K562 (cell line): ENCODE measurements around the gene KCTD21. TPM values are rescaled to one million over a fixed set of nuclear protein-coding genes. Genes with fewer than 3 reads are reported as not detected.

Experiments used
- ATF1 ChIP-seq, 2 experiments: fragments of 450-650 bp in 1 of 2; IDR thresholded peaks; 2 replicates each; pipeline ENCODE4 v1.6.1; 2016; ENCODE audit warnings: missing compliant biosample characterization in 1 of 2, missing genetic modification characterization in 1 of 2
- CREM ChIP-seq: IDR thresholded peaks from 2 replicates; pipeline ENCODE4 v1.6.1; 2014; ENCODE audit warnings: antibody characterized with exemption, low read depth
- HDAC6 ChIP-seq: IDR thresholded peaks from 2 replicates; pipeline ENCODE4 v1.6.1; 2012; ENCODE audit warnings: low read depth, mild to moderate bottlenecking, control low read depth, inconsistent platforms, low read length, moderate library complexity
- RAD21 ChIP-seq, 2 experiments: fragments of 250-450 bp in 1 of 2; fragments of 450-650 bp in 1 of 2; sonication (Bioruptor Pico) in 1 of 2; formaldehyde crosslinking in 1 of 2; IDR thresholded peaks in 1 of 2; conservative IDR thresholded peaks in 1 of 2; 2 replicates each; pipeline versions ENCODE4 v1.4.0 to v1.8.0; 2020 to 2022; ENCODE audit warnings: mild to moderate bottlenecking in 2 of 2, moderate library complexity in 1 of 2
- ZNF184 ChIP-seq: sonication (generic); formaldehyde crosslinking; IDR thresholded peaks from 2 replicates; pipeline ENCODE4 v1.5.0; 2020; ENCODE audit warnings: missing genetic modification reagents
- ZNF778 ChIP-seq: fragments of 450-650 bp; formaldehyde crosslinking; IDR thresholded peaks from 2 replicates; pipeline ENCODE4 v1.4.0; 2020; ENCODE audit warnings: mild to moderate bottlenecking, moderate library complexity
- polyA plus RNA-seq, 8 experiments: library from polyadenylated mRNA; depleted of rRNA in 4 of 8; stranded (reverse) in 5 of 8; unstranded in 3 of 8; fragments of >200 nt; fragmentation: Nextera tagmentation in 2 of 8; fragmentation: Illumina TruSeq in 1 of 8; extraction: Ambion mirVana in 2 of 8; extraction: Trizol in 1 of 8; gene quantifications; 2 replicates each; pipeline versions ENCODE4 v1.2.1 to v1.2.3, GENCODE V29; 2011 to 2014; ENCODE audit warnings: inconsistent platforms in 1 of 8, missing spikeins in 1 of 8
- total RNA-seq, 7 experiments: library from RNA; depleted of rRNA in 6 of 7; stranded (reverse); fragments of >200 nt in 6 of 7; fragmentation: Illumina TruSeq in 2 of 7; extraction: Trizol in 2 of 7; gene quantifications; 2 replicates each; pipeline versions ENCODE4 v1.2.1 to v1.2.3, GENCODE V29; 2011 to 2021; ENCODE audit warnings: low replicate concordance in 1 of 7
- TF ChIP-seq, protein P1 (sequence below): fragments of 200-600 bp; sonication (generic); IDR thresholded peaks from one replicate; pipeline ENCODE4 v1.6.1; 2012; ENCODE audit warnings: mild to moderate bottlenecking, low read depth, low read length, inconsistent platforms
- TF ChIP-seq, protein P2 (sequence below): IDR thresholded peaks from 2 replicates; pipeline ENCODE4 v1.6.1; 2011; ENCODE audit not compliant: insufficient read length; ENCODE audit errors: extremely low read depth
- TF ChIP-seq, protein P3 (sequence below): fragments of 450-650 bp; IDR thresholded peaks from 2 replicates; pipeline ENCODE4 v1.6.1; 2016; ENCODE audit warnings: low read depth, mild to moderate bottlenecking, moderate library complexity
- TF ChIP-seq, protein P4 (sequence below): fragments of 450-650 bp; conservative IDR thresholded peaks from 2 replicates; pipeline ENCODE4 v1.6.1; 2016; ENCODE audit warnings: missing genetic modification characterization, low read depth, mild to moderate bottlenecking, control low read depth, missing compliant biosample characterization

Gene KCTD21
- total and polyA plus RNA-seq, 9 of the 15 experiments (the other 6 are each of a cell fraction or from before 2014, with no cell fraction given) = 0.34 to 5.4 (median 1.9) TPM

DNA sequence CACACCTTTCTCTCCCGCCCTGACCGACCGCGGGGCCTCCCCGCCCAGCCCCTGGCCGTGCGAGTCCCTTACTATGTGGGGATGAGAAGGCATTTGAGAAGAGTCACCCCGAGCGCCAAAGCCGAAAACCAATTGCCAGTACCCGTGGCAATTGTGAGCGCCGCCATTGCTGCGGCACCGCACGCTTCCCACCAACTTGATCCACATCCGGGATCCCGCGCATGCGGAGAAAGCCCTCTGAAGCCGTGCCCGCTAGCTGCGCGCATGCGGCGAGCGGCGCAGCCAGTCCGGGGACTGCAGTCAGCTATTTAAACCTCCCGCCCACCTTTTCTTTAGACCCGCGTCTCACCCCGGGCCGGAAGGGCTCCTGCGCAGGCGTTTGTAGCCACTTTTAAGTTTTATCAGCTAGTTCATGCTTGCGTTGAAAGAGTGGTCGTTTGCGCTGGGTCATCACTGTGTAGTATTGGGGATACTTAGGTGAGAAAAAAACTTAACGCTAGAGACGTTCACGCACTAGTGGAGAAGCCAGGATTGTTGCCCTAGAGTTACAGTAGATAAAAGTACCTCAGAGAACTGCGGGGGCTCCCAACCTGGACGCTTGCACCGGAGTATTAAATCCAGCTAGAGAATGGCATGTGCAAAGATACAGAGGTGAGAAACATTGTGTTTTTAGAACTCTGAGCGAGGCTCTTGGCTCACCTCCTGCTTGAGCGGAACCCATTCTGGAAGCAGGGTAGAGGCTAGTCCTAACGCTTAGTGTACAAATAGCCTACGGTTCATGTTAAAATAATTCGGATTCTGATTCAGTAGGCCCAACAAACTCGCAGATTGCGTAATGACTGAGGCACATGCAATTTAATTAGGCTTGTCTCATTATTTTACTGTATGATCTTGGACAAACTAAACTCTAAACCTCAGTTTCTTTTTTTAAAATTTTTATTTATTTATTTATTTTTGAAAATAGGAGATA lies 48.7 kb downstream of the KCTD21 start, which contains the start of gene ALG8 (continued):
- TF ChIP-seq, protein P1, sequence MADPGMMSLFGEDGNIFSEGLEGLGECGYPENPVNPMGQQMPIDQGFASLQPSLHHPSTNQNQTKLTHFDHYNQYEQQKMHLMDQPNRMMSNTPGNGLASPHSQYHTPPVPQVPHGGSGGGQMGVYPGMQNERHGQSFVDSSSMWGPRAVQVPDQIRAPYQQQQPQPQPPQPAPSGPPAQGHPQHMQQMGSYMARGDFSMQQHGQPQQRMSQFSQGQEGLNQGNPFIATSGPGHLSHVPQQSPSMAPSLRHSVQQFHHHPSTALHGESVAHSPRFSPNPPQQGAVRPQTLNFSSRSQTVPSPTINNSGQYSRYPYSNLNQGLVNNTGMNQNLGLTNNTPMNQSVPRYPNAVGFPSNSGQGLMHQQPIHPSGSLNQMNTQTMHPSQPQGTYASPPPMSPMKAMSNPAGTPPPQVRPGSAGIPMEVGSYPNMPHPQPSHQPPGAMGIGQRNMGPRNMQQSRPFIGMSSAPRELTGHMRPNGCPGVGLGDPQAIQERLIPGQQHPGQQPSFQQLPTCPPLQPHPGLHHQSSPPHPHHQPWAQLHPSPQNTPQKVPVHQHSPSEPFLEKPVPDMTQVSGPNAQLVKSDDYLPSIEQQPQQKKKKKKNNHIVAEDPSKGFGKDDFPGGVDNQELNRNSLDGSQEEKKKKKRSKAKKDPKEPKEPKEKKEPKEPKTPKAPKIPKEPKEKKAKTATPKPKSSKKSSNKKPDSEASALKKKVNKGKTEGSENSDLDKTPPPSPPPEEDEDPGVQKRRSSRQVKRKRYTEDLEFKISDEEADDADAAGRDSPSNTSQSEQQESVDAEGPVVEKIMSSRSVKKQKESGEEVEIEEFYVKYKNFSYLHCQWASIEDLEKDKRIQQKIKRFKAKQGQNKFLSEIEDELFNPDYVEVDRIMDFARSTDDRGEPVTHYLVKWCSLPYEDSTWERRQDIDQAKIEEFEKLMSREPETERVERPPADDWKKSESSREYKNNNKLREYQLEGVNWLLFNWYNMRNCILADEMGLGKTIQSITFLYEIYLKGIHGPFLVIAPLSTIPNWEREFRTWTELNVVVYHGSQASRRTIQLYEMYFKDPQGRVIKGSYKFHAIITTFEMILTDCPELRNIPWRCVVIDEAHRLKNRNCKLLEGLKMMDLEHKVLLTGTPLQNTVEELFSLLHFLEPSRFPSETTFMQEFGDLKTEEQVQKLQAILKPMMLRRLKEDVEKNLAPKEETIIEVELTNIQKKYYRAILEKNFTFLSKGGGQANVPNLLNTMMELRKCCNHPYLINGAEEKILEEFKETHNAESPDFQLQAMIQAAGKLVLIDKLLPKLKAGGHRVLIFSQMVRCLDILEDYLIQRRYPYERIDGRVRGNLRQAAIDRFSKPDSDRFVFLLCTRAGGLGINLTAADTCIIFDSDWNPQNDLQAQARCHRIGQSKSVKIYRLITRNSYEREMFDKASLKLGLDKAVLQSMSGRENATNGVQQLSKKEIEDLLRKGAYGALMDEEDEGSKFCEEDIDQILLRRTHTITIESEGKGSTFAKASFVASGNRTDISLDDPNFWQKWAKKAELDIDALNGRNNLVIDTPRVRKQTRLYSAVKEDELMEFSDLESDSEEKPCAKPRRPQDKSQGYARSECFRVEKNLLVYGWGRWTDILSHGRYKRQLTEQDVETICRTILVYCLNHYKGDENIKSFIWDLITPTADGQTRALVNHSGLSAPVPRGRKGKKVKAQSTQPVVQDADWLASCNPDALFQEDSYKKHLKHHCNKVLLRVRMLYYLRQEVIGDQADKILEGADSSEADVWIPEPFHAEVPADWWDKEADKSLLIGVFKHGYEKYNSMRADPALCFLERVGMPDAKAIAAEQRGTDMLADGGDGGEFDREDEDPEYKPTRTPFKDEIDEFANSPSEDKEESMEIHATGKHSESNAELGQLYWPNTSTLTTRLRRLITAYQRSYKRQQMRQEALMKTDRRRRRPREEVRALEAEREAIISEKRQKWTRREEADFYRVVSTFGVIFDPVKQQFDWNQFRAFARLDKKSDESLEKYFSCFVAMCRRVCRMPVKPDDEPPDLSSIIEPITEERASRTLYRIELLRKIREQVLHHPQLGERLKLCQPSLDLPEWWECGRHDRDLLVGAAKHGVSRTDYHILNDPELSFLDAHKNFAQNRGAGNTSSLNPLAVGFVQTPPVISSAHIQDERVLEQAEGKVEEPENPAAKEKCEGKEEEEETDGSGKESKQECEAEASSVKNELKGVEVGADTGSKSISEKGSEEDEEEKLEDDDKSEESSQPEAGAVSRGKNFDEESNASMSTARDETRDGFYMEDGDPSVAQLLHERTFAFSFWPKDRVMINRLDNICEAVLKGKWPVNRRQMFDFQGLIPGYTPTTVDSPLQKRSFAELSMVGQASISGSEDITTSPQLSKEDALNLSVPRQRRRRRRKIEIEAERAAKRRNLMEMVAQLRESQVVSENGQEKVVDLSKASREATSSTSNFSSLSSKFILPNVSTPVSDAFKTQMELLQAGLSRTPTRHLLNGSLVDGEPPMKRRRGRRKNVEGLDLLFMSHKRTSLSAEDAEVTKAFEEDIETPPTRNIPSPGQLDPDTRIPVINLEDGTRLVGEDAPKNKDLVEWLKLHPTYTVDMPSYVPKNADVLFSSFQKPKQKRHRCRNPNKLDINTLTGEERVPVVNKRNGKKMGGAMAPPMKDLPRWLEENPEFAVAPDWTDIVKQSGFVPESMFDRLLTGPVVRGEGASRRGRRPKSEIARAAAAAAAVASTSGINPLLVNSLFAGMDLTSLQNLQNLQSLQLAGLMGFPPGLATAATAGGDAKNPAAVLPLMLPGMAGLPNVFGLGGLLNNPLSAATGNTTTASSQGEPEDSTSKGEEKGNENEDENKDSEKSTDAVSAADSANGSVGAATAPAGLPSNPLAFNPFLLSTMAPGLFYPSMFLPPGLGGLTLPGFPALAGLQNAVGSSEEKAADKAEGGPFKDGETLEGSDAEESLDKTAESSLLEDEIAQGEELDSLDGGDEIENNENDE = no peak
- TF ChIP-seq CREM (peak; percentile 47; the same call in 1 of the 2 replicates), HDAC6 (no peak), ZNF778 (no peak), ZNF184 (no peak), ATF1 (CRISPR knock-in tag; IDR thresholded peaks at IDR 0.05) (no peak), ATF1 (tag; IDR thresholded peaks at IDR 0.05) (peak; percentile 65), RAD21 (CRISPR knock-in tag; conservative IDR thresholded peaks at IDR 0.05 in 1 of 2, IDR thresholded peaks at IDR 0.05 in 1 of 2) (no peak)
- TF ChIP-seq, protein P2, sequence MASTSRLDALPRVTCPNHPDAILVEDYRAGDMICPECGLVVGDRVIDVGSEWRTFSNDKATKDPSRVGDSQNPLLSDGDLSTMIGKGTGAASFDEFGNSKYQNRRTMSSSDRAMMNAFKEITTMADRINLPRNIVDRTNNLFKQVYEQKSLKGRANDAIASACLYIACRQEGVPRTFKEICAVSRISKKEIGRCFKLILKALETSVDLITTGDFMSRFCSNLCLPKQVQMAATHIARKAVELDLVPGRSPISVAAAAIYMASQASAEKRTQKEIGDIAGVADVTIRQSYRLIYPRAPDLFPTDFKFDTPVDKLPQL = no peak
- TF ChIP-seq, protein P3, sequence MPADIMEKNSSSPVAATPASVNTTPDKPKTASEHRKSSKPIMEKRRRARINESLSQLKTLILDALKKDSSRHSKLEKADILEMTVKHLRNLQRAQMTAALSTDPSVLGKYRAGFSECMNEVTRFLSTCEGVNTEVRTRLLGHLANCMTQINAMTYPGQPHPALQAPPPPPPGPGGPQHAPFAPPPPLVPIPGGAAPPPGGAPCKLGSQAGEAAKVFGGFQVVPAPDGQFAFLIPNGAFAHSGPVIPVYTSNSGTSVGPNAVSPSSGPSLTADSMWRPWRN = no peak
- TF ChIP-seq, protein P4, sequence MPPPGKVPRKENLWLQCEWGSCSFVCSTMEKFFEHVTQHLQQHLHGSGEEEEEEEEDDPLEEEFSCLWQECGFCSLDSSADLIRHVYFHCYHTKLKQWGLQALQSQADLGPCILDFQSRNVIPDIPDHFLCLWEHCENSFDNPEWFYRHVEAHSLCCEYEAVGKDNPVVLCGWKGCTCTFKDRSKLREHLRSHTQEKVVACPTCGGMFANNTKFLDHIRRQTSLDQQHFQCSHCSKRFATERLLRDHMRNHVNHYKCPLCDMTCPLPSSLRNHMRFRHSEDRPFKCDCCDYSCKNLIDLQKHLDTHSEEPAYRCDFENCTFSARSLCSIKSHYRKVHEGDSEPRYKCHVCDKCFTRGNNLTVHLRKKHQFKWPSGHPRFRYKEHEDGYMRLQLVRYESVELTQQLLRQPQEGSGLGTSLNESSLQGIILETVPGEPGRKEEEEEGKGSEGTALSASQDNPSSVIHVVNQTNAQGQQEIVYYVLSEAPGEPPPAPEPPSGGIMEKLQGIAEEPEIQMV (tag) = no peak
